Lung (tissue), 12 donors: ENCODE measurements around the gene PXMP4. TPM values are rescaled to one million over a fixed set of nuclear protein-coding genes. Genes with fewer than 3 reads are reported as not detected.

Experiments
- ATAC-seq: fragments of 200-7000 bp; cut with Tn5 transposase; one replicate; pipeline ENCODE4 v1.9.1; 2020; ENCODE audit warnings: moderate number of reproducible peaks; ENCODE audit not compliant: insufficient read depth, low FRiP score
- DNase-seq, 3 donors: peaks; one replicate each; pipeline ENCODE4 v3.0.0-alpha.2; 2013 to 2017
- H3K27ac ChIP-seq, 2 donors: one replicate each; pipeline ENCODE4 v1.5.1; 2013; ENCODE audit warnings: mild to moderate bottlenecking in 2 of 2, moderate library complexity in 2 of 2, control low read depth in 1 of 2, inconsistent platforms in 1 of 2, low read depth in 1 of 2, low read length in 1 of 2
- H3K27me3 ChIP-seq, 3 donors: one replicate each; pipeline ENCODE4 v1.5.1; 2013; ENCODE audit warnings: low read length in 2 of 3; ENCODE audit not compliant: control insufficient read depth in 3 of 3, insufficient read depth in 3 of 3
- H3K36me3 ChIP-seq, 4 donors: one replicate each; pipeline ENCODE4 v1.5.1; 2013; ENCODE audit warnings: low read length in 4 of 4, mild to moderate bottlenecking in 1 of 4, moderate library complexity in 1 of 4; ENCODE audit not compliant: control insufficient read depth in 4 of 4, insufficient read depth in 4 of 4
- H3K4me1 ChIP-seq, 5 donors: one replicate each; pipeline ENCODE4 v1.5.1; 2013; ENCODE audit warnings: low read length in 5 of 5, mild to moderate bottlenecking in 2 of 5, moderate library complexity in 1 of 5; ENCODE audit not compliant: control insufficient read depth in 5 of 5, insufficient read depth in 5 of 5
- H3K4me3 ChIP-seq: one replicate; pipeline ENCODE4 v1.5.1; 2013; ENCODE audit warnings: mild to moderate bottlenecking, control low read depth, moderate library complexity
- H3K9ac ChIP-seq, 2 donors: one replicate each; pipeline ENCODE4 v1.5.1; 2013; ENCODE audit warnings: low read length in 2 of 2, control low read depth in 1 of 2; ENCODE audit not compliant: insufficient read depth in 1 of 2
- H3K9me3 ChIP-seq, 4 donors: one replicate each; pipeline ENCODE4 v1.5.1; 2013; ENCODE audit warnings: low read length in 3 of 4, mild to moderate bottlenecking in 1 of 4, moderate library complexity in 1 of 4; ENCODE audit not compliant: control insufficient read depth in 4 of 4, insufficient read depth in 3 of 4
- WGBS, 2 donors: extraction: QIAGEN DNeasy Blood & Tissue Kit; methylation state at CpG; one replicate each; pipeline ENCODE4 v1.1.7; 2013; 5-methylcytosine and 5-hydroxymethylcytosine counted together
- polyA plus RNA-seq, 2 donors: library from polyadenylated mRNA; stranded (reverse); fragments of 200-250 nt; gene quantifications; one replicate each; pipeline ENCODE4 v1.2.1, GENCODE V29; 2013
- total RNA-seq, 2 donors: library from RNA; depleted of rRNA in 1 of 2; stranded (reverse); fragments of >200 nt in 1 of 2; gene quantifications; one replicate each; pipeline ENCODE4 v1.2.1, GENCODE V29; 2014 to 2021
- TF ChIP-seq, protein P1 (sequence below): IDR thresholded peaks from 2 replicates; pipeline ENCODE4 v1.5.1; 2012; ENCODE audit warnings: mild to moderate bottlenecking; ENCODE audit errors: control extremely low read depth, extremely low read depth
- donor health status: control.
- donor health status: control.
- donor health status: Bipolar disorder and iron deficiency.
- donor health status: healthy.
- donor health status: DM: yes; HTN: yes; CAD: no.

Gene PXMP4
- total and polyA plus RNA-seq, 4 donors, result 10.2 to 36.8 (median 26.8) TPM

DNA sequence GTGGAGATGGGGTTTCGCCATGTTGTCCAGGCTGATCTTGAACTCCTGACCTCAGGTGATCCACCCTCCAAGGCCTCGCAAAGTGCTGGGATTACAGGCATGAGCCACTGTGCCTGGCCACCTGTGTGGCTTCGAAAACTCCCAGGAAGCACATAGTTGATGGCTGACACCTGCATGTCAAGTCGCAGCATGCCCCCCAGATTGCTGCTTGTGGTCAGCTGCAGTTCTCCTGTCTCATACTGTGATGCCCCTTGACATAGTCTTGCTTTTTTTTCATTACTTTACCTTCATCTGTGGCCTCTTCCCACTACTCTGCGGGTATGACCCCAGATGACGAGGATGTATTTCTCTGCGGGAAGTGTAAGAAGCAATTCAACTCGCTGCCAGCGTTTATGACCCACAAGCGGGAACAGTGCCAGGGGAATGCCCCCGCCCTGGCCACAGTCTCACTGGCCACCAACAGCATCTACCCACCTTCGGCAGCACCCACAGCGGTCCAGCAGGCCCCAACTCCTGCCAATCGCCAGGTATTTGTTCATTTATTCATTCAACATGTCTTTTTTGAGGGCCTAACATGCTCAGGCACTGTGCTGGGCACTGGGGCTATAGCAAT, 24.8 kb upstream of the PXMP4 start:
- H3K4me3 ChIP-seq, result no peak overlapping the region

DNA sequence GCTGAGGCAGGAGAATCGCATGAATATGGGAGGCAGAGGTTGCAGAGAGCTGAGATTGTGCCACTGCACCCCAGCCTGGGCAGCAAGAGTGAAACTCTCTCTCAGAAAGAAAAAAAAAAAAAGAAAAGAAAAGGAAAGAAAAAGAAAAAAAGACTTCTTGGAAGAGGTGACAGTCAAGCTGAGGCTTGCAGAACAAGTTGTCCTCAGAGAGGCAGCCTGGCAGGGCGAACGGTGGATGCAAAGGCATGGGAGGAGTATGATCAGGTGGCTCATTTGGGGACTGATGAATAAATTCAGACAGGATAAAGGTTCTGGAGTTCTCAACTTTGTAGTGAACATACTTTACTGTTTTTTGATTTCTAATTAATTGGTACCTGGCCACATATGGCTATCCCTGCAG, 24.1 kb upstream of the PXMP4 start:
- DNase-seq, result no peak
- H3K27ac ChIP-seq, result no peak overlapping the region
- 94 to 96% methylated on average over 3 of the region's 3 CpGs for WGBS, 2 donors
- no peaks in the 10 kb centered on the region for H3K9me3 ChIP-seq
- H3K4me1 ChIP-seq, result peaks cover 0 to 1% (median 0%) of the 10 kb centered on the region in 5 donors
- H3K36me3 ChIP-seq, result peaks cover 0 to 22% (median 2%) of the 10 kb centered on the region in 4 donors
- H3K27me3 ChIP-seq, result no peaks in the 10 kb centered on the region
- no peak overlapping the region for H3K4me3 ChIP-seq
- TF ChIP-seq, protein P1, sequence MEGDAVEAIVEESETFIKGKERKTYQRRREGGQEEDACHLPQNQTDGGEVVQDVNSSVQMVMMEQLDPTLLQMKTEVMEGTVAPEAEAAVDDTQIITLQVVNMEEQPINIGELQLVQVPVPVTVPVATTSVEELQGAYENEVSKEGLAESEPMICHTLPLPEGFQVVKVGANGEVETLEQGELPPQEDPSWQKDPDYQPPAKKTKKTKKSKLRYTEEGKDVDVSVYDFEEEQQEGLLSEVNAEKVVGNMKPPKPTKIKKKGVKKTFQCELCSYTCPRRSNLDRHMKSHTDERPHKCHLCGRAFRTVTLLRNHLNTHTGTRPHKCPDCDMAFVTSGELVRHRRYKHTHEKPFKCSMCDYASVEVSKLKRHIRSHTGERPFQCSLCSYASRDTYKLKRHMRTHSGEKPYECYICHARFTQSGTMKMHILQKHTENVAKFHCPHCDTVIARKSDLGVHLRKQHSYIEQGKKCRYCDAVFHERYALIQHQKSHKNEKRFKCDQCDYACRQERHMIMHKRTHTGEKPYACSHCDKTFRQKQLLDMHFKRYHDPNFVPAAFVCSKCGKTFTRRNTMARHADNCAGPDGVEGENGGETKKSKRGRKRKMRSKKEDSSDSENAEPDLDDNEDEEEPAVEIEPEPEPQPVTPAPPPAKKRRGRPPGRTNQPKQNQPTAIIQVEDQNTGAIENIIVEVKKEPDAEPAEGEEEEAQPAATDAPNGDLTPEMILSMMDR, result no peak
- no peak for ATAC-seq
- no peak overlapping the region for H3K9ac ChIP-seq

More for the DNA sequence above, 24.8 kb upstream of the PXMP4 start:
- DNase-seq (no peak), ATAC-seq (no peak)
- Histone ChIP-seq H3K4me1 (peaks cover 0 to 1% (median 0%) of the 10 kb centered on the region in 5 donors), H3K36me3 (peaks cover 0 to 22% (median 2%) of the 10 kb centered on the region in 4 donors), H3K9me3 (no peaks in the 10 kb centered on the region), H3K9ac (no peak overlapping the region), H3K27me3 (no peaks in the 10 kb centered on the region), H3K27ac (no peak overlapping the region)
- WGBS, 2 donors, result 92 to 96% methylated on average over 14 of the region's 14 CpGs
- TF ChIP-seq, protein P1, result no peak

DNA sequence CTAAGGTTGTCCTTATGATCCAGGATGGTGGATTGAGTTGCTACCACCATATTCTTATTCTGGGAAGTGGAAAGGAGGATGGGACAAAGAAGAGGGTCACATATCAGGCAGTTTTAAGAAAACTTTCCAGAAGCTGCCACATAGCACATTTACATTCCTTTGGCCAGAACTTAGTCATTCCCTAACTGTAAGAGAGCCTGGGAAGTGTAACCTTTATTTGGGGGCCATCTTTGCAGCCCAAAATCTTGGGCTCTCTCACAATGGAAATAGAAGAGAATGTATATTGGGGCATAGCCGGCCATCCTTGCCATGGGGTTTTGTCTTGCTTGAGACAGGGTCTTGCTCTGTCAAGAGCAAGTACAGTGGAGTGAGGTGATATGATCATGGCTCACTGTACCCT, 20.1 kb upstream of the PXMP4 start:
- 97 to 100% methylated on average over 1 of the region's 1 CpG for WGBS, 2 donors
- no peak for ATAC-seq
- no peak for DNase-seq
- TF ChIP-seq, protein P1, result no peak
- peaks cover 0 to 6% (median 2%) of the 10 kb centered on the region in 4 donors for H3K36me3 ChIP-seq
- H3K9ac ChIP-seq, result no peak overlapping the region
- H3K27me3 ChIP-seq, result no peaks in the 10 kb centered on the region
- peaks cover 0 to 7% (median 3%) of the 10 kb centered on the region in 4 donors for H3K9me3 ChIP-seq
- no peak overlapping the region for H3K4me3 ChIP-seq
- no peak overlapping the region for H3K27ac ChIP-seq
- H3K4me1 ChIP-seq, result peaks cover 0 to 1% (median 0%) of the 10 kb centered on the region in 5 donors

DNA sequence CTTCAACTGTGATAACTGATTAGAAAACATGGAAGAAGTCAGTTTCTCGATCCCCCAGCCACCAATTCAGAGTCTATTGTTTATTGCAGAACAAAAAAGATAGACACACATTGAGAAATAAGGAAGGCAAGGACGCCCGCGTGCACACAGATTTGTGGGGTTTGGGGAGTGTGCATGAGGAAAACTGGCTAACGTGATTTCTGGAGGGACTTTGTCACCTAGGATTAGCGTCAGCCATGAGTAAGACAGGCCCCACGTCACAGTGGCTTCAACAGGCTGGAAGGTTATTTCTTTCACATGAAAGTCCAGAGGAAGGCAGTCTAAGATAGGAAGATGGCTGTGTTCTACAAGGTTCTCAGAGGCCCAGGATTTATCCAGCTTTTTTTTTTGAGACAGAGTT, 19.4 kb upstream of the PXMP4 start:
- Histone ChIP-seq H3K9ac (no peak overlapping the region), H3K4me3 (no peak overlapping the region), H3K27ac (no peak overlapping the region), H3K36me3 (peaks cover 0 to 4% (median 1%) of the 10 kb centered on the region in 4 donors), H3K9me3 (peaks cover 0 to 7% (median 3%) of the 10 kb centered on the region in 4 donors), H3K4me1 (peaks cover 0 to under 1% (median 0%) of the 10 kb centered on the region in 5 donors), H3K27me3 (no peaks in the 10 kb centered on the region)
- DNase-seq (no peak), ATAC-seq (no peak)
- TF ChIP-seq, protein P1, result no peak
- WGBS, 2 donors, result 85 to 93% methylated on average over 7 of the region's 7 CpGs
